Transverse colon (tissue), 3 donors: ENCODE results near the gene TRIM16.
"Not testable (repeated sequence)": the region's sequence is repeated elsewhere in the genome, so short reads cannot be mapped to it uniquely, and the experiment has no call there.

Experiments used
- CTCF ChIP-seq, 5 experiments: fragments of 200-600 bp in 3 of 5; fragments of 450-650 bp in 2 of 5; sonication (generic) in 3 of 5; IDR thresholded peaks; 1 replicate in 2 of 5; 2 replicates in 3 of 5; pipeline ENCODE4 v1.5.1; 2016 to 2017; ENCODE audit warnings: antibody characterized with exemption in 5 of 5, inconsistent platforms in 3 of 5, mild to moderate bottlenecking in 2 of 5, moderate library complexity in 1 of 5
- POLR2A ChIP-seq: fragments of 450-650 bp; IDR thresholded peaks from one replicate; pipeline ENCODE4 v1.6.1; 2016; ENCODE audit warnings: antibody characterized with exemption, mild to moderate bottlenecking, moderate library complexity

GRCh38 chr17:15623661-15624209 lies 60.4 kb downstream of the TRIM16 start:
- not testable (repeated sequence) for TF ChIP-seq POLR2A; CTCF (IDR thresholded peaks at IDR 0.05)
